HG03175 (cell line): Measurements from ENCODE around the gene TIMM13.

Experiments used
- ATAC-seq: cut with Tn5 transposase; IDR thresholded peaks from one replicate; pipeline ENCODE4 v1.9.1; 2021; ENCODE audit warnings: mild to moderate bottlenecking, moderate library complexity; ENCODE audit not compliant: unreplicated experiment

Gene TIMM13

GRCh38 chr19:2387367-2388288 is 39.8 kb downstream of the TIMM13 start:
- no peak for ATAC-seq

GRCh38 chr19:2385053-2385721 is 42.2 kb downstream of the TIMM13 start:
- no peak for ATAC-seq

- no peak for ATAC-seq
Observed at GRCh38 chr19:2382530-2383222, 44.7 kb downstream of the TIMM13 start.

GRCh38 chr19:2381148-2381820 is 46.1 kb downstream of the TIMM13 start:
- ATAC-seq, result no peak

- ATAC-seq, result no peak
Observed at GRCh38 chr19:2380567-2380966, 46.8 kb downstream of the TIMM13 start.

- no peak for ATAC-seq
Observed at GRCh38 chr19:2376784-2377519, 50.4 kb downstream of the TIMM13 start.
